AG09309 (cell line): Measurements from ENCODE around the gene DTL.

Experiments used
- DNase-seq: peaks from one replicate; pipeline ENCODE4 v3.0.0-alpha.2; 2010; ENCODE audit warnings: low read depth
- H3K4me3 ChIP-seq: 2 replicates; pipeline ENCODE4 v1.5.1; 2011; ENCODE audit warnings: mild to moderate bottlenecking, low read depth, low read length, moderate library complexity; ENCODE audit not compliant: control insufficient read depth
- CTCF ChIP-seq: IDR thresholded peaks from 2 replicates; pipeline ENCODE4 v1.5.1; 2011; ENCODE audit warnings: mild to moderate bottlenecking, low read depth, low read length, inconsistent platforms; ENCODE audit not compliant: insufficient read depth, control insufficient read depth; ENCODE audit errors: missing control alignments

Gene DTL

GRCh38 chr1:212045981-212046380, 10.4 kb downstream of the DTL start:
- no peak for DNase-seq
- no peak for TF ChIP-seq CTCF
- H3K4me3 ChIP-seq, result no peak overlapping the region

- no peak for TF ChIP-seq CTCF
- no peak for DNase-seq
- no peak overlapping the region for H3K4me3 ChIP-seq
Observed at GRCh38 chr1:212053993-212054392, 18.4 kb downstream of the DTL start.

- no peak for TF ChIP-seq CTCF
- no peak overlapping the region for H3K4me3 ChIP-seq
- DNase-seq, result no peak
Observed at GRCh38 chr1:212055333-212055732, 19.8 kb downstream of the DTL start.

- no peak for DNase-seq
- TF ChIP-seq CTCF, result no peak
- H3K4me3 ChIP-seq, result no peak overlapping the region
Observed at GRCh38 chr1:212060632-212061472, 25.3 kb downstream of the DTL start.

GRCh38 chr1:212062832-212063438, 27.4 kb downstream of the DTL start:
- TF ChIP-seq CTCF, result peak; percentile 58
- DNase-seq, result peak; percentile 17
- no peak overlapping the region for H3K4me3 ChIP-seq

- no peak for DNase-seq
- TF ChIP-seq CTCF, result no peak
- H3K4me3 ChIP-seq, result no peak overlapping the region
Observed at GRCh38 chr1:212067787-212068186, 32.2 kb downstream of the DTL start.
